AML-193 (cell line): ENCODE results near the gene ARPC5.
"Not testable (repeated sequence)": the region's sequence is repeated elsewhere in the genome, so short reads cannot be mapped to it uniquely, and the experiment has no call there.

Source experiments
- DNase-seq, 2 experiments: peaks; one replicate each; lab custom pipeline; 2025; lab: John Stamatoyannopoulos, UW

The ARPC5 gene

DNA sequence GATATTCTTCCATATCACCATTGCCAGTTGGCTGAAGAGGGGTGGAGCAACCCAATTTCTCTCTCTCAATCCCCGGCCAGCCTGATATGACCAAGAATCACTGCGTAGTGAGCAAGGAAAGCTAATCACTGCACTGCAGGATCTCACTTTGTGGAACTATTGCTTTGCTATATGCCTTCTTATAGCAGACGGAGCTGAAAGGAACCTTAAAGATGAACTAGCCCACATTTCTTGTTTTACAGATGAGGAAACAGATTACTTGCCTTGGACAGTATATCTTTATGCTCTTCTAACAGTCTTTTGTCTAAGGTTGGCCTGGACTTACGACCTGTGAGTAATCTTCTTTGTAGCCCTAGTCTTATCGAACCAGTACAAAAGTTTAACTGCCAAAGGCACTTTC lies 9.9 kb upstream of the ARPC5 start:
- DNase-seq = no peak

DNA sequence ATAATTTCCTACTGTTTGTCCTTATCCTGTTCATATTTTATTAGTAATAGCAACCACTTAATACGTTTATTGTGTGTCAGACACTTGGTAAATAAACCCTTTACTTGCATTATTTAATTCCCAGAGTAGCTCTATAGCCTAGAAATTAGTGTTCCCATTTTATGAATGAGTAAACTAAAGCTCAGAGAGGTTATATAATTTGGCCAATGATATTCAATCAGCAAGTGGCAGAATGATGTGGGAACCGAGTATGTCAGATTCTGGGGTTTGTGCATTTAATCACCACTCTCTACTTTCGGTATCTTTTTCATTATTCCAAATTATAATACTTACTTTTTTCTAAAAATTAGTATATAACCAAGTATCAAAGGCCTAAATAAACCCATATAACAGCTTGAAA lies 6.6 kb upstream of the ARPC5 start:
- DNase-seq = no peak

DNA sequence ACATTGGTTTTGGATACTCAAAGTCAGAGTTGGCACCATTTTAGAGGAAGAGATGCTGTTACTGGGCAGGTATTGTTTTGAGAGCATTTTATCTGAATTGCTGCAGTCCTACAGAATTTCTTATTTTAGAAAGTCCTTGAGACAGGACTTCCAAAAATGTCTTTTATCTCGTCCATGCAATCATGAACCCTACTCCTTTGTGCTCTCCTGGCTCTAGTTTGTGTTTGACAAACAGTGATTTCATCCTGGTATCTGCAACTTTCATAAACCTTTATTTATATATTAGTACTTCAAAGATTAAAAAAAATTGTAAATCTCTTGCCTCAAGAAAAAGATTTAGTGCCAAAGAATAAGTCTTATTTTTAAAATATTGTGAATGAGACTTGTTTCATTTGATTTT lies 4.6 kb upstream of the ARPC5 start:
- no peak for DNase-seq

DNA sequence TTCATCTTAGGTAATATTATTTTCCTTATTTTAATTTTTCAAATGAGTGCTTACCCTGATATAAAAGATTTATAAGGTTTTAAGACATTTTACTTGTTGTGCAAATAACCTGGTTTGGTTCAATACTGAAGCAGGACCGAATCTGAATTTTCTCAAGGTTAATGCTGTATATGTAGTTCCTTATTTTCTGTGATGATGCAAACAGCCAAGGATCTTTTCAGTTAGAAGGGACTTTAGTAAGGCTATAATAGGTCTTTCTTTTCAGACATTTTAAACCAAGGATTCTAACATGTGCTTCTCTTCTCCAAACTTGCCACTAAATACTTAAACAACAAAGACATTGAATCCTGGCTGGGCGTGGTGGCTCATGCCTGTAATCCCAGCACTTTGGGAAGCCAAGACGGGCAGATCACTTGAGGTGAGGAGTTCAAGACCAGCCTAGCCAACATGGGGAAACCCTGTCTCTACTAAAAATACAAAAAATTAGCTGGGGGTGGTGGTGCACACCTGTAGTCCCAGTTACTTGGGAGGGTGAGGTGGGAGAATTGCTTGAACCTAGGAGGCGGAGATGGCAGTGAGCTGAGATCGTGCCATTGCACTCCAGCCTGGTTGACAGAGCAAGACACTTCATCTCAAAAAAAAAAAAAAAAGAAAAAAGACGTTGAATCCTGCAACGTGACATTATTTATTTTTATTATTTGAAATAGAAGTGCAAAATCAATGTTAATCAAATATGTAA lies 3.2 kb upstream of the ARPC5 start:
- peak; percentile 67 to 74 for DNase-seq

DNA sequence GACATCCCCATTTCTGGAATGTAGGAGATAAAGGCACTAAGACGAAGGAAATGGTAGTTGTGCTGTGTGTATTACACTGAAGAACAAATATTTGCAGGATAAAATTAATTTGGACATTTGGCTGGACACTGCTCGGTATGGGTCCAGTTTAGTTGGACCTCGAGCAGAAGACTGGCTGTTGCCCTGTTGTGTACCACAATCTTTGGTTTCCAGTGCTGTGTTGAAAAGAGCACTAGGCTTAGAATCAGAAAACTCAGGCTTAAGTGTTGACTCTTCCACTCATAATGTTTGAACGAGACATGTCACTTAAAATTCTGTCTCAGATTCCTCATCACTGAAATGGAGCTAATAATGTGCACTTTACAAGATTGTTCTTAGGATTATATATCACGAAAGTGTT lies 1.2 kb upstream of the ARPC5 start:
- no peak for DNase-seq

DNA sequence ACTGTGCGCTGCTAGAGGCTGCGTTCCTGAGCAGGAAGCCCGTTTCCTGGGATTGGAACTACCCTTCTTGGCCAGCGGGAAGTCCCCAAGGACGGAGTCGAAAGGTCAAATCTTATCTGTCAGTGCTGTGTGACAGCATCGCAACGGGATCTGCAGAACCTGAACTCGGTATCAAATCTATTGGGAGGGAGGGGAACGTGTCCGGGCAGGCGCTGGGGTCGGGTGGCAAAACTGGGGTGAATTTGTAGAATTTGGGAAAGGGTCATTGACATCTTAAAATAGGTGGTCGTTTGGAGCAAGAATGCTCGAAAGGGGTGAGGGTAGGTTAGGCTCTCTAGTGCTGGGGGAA lies 725 bp upstream of the ARPC5 start:
- no peak for DNase-seq

DNA sequence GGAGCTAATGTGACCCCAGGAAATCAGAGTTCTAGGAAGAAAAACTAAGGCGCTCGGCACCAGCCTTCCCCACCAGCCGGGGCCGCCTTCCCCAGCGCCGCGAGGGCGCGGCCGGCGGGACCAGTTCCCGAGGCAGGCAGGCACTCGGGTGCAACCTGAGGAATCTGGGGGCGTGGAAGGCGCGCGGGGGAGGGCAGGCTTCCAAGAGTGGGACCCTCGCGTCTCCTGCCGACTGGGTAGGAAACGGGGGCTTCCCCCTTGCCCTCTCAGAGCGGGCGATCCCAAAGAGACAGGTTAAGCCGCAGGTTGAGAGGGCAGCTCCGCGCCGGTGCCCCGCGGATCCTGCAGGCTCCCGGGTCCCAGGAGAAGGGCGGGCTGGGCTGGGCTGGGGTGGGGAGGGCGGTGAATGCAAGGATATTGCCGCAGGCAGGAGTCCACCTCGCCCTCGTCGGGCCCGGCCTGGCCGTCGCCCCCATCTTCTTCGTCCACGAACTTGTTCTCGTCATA lies 431 bp downstream of the ARPC5 start:
- no peak for DNase-seq

DNA sequence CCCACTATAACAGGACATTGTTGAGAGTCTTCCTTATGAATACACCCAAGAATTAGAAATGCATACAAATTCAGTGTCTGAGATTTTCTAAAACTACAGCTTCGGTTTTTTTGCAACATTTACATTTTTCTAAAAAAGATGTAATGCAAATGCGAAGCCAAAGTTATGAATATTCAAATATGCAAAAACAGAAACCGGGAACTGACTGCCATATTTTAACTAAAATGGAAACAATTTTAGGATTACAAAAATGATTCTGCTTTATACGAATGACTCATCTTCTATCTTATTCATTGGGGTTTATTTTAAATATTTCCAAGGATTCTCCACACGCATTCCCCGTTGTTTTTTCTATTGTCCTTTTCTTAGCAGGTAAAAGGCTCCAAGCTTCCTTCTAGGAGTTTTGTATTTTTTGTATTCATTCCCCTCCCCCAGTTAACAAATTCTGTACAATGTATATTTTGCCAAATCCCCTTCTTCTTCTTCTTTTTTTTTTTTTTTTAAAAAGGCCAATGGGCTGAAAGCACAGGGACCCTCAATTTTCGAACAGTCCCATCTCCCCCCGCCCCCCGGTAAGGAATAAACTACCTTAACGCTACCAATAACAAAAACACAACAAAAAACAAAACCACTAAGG lies 1.0 kb downstream of the ARPC5 start:
- DNase-seq = no peak

DNA sequence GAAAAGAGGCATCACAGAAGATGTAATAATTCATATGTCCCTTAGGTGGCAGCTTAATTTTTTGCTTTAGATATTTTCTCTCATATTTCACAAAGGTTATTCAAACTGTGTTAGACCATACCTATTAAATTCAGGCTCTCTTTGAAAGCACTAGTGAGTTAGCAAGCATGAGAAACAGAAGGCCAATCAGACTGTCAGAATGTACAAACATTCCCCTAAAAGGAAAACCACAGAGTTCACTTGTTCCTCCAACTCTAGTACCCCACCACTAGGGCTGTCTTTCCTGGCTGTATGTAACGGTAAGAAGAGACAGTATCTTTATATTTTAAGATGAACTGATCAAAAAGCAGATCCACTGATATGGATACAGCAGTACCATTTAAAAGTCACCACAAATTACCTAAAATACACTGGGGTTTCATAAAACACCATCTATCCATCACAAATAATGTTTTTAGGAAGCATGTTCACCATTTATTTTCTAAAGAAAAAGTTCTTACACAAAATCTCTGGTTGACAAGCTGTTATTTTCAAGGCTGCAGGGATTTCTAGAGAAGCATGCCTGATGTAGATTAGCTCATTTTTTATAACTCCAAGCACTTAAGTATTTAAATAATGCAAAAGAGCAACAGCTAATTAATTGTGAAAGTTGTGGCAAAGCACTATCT lies 1.8 kb downstream of the ARPC5 start:
- peak; percentile 82 to 83 for DNase-seq

DNA sequence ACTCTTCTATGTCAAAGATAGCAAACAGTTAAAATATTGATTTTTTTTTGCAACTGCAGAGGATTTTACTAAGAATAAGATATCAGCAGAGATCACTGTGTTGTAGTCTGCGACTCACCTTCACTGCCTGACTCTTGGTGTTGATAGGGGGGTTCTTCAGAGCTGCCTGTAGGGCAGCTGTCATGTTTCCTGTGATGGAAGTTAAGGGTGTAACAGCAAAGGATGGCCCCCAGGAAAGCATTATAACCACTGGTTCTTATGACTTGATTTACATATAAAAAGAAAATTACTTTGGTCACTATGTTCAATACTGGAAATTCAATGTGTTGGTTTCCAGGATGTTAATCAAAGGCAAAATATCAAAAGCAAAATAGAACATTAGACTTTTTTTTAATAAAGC lies 2.6 kb downstream of the ARPC5 start:
- DNase-seq = no peak

DNA sequence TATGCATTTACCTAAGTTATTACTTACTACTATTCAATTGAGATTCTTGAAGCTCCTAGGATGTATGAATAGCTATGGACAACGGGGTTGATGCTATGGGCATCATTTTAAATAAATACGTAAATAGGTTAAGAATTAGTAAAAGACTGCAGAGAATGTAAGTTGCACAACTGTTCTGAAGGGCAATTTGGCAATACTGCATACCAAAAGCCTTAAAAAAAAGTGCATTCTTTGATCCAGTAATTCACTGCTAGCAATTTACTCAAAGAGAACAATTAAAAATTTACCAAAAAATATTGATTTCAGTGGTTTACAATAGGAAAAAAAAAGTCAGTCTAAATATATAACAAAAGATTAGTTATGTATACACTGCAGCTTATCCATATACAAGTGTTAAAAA lies 3.5 kb downstream of the ARPC5 start:
- DNase-seq = peak in 1 of 2 experiments; percentile 10

DNA sequence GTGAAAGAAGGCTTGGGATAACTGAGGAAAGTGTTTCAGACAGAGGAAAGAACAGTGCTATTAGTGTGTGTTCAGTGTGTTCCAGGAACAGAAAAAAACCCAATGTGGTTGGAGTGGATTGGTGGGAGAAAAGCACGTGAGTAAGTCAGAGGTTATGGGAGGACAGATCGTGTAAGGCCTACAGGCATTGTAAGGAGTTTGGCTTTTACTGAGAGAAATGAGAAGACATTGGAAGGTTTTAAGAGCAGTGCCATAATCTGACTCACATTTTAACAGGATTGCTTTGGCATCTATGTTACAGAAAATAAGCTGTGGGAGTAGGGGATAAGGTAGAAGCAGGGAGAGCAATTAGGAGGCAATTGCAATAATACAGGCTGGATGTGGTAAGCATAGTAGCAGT lies 4.8 kb downstream of the ARPC5 start:
- no peak for DNase-seq

DNA sequence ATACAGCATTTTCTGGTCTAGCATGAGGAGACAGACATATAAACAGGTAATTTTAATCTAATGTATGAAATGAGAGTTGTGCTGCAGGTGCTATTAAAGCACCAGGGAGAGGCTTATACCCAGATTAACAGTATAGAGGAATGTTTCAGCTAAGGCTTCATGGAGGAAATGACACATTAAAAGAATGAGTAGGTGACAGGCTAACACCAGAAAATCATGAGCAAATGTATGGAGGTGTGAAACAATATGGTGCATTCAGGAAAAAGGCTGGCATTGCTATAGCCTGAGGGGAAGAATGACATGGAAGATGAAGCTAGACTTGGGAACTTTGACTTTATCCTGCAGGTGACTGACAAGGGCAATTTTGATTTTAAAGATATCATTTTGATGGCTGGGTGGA lies 7.0 kb downstream of the ARPC5 start:
- DNase-seq = no peak

DNA sequence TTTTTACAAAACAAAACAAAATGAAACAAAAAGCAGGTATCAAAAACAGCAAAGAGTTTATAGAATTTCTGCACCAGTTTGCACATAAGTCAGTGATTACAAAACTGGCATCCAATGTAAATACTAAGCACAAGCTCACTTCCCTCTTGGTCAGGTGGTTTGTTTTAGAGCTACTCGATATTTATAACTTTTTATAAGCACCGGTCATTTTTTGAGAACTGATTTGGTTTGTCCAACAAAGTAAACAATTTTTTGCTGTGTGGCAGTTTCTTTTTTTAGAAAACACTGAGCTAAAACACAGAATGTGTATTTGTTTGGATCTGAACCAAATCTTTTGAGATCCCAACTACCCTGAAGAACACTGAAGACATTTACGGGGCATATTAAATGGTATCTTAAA lies 9.3 kb downstream of the ARPC5 start:
- not testable (repeated sequence) for DNase-seq

DNA sequence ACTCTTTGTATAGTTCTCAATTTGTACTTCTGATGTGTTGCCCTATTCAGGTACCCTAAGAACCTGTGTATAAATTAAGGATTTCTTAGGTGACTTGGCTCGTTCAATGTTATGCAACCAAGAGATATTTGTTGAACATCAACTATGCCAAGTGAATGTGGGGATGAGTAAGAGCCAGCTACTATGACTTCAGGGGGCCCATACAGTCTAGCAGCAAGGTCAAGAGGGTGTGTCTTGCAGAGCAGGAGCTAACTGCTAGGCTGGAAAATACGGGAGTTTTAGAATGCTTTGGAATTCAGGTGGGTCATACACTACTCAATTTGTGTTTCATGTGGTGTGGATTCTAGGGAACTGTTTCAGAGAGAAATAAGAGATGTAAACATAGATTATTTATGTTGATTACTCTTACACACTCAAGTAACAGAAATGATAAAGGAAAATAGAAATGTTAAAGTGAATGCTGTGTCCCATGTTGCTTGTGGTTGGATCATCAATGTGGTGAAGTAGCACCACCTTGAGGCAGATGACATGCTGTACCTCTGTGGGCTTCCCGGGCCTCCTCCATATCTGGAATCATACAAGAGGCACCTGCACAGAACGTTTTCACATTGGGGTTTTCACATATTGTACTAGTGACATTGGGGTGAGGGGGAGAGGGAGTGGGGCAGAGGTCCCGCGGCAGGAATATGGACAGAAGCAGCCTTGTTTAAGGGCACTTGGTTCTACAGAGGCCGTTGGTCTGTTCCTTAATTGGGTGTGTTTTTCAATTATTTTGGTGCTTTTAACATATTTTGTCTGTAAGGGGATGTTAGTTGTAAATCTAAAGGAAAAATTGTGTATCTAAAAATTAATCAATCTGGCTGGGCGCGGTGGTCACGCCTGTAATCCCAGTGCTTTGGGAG lies 12.4 kb downstream of the ARPC5 start:
- peak; percentile 61 to 62 for DNase-seq

DNA sequence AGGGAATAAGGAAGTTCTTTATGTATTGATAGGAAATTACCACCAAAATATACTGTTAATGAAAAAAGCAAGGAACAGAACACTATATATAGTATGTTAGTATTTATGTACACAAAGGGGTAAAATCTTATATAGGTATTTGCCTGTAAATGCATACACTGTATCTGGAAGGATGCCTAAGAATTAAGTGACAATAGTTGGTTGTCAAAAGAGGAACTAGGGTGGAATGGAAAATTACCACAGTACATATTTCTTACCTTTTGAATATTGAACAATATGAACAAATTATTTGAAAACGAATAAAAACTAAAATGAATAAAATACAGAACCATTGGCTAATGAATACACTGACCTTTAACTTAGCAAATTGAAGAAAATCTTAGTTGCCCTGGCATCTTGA lies 13.6 kb downstream of the ARPC5 start:
- DNase-seq = peak; percentile 23 to 49

DNA sequence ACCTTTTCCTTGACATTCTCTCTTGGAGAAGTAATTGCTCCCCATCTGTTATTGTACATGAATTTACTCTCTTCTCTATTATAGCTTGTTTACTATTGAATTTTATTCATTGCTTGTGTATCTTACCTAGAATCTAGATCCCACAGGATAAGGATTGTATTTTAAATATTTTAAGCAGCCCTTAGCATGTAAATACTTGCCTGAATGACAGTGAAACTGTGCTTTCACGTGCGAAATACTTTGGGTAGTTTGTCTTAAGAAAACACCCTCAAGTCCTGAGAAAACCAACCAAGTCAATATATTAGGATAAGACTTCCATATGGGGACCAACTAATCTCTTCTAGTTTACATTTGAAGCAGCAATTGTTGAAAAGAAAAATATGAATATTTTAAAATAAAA lies 15.3 kb downstream of the ARPC5 start:
- DNase-seq = no peak

DNA sequence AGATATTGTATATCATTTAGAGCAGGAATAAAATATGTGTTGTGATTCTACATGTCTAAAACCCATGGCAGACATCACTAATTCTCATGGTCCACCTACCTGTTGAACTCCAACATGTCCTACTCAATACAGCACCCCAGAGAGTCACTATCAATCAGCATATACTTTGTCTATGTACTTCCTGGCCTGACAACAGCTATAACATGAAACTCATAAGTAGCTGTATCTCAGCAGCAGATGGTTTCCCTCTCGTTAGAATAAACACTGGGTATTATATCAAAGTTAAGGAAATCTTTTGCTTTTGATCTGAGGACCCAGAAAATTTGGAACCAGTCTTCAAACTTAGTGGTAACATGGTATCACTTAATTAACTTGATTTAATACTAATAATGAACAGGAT lies 15.8 kb downstream of the ARPC5 start:
- no peak for DNase-seq

DNA sequence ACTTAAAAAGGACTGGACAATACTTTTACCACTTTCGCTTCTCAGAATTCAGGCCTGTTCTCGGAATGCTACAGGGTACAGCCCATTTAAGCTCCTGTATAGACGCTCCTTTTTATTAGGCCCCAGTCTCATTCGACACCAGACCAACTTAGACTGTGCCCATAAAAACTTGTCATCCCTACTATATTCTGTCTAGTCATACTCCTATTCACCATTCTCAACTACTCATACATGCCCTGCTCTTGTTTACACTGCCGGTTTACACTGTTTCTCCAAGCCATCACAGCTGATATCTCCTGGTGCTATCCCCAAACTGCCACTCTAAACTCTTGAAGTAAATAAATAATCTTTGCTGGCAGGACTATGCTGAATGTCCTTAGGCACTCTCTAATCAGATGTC lies 17.4 kb downstream of the ARPC5 start:
- not testable (repeated sequence) for DNase-seq

DNA sequence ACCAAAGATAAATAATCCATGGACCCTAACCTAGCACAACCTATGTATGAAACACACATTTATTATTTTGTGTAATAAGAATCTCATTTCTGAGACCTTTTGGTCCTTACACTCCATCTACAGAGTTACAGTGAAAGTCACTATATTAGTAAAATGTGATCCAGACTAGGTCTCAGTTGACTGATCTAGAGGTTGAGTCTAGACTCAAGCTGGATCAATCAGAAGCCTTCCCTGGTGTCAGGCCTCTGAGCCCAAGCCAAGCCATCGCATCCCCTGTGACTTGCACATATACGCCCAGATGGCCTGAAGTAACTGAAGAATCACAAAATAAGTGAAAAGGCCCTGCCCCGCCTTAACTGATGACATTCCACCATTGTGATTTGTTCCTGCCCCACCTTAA lies 22.6 kb downstream of the ARPC5 start:
- not testable (repeated sequence) for DNase-seq

DNA sequence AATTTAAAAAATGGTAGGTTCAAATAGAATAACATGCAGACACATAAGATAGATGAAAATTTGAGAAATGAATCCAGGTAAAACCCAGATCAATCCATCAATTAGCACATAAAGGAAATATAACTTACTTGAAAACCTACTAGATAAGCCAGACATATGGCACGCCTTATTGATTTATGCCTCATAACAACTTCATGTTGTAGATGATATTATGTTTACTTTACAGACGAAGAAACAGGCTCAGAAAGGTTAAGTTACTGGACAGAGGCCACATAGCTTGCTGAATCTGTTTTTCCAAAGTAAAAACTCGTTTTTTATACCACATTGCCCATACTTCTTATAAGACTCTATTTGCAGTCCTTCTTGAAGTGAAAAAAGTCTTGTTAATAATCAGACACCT lies 23.2 kb downstream of the ARPC5 start:
- no peak for DNase-seq

DNA sequence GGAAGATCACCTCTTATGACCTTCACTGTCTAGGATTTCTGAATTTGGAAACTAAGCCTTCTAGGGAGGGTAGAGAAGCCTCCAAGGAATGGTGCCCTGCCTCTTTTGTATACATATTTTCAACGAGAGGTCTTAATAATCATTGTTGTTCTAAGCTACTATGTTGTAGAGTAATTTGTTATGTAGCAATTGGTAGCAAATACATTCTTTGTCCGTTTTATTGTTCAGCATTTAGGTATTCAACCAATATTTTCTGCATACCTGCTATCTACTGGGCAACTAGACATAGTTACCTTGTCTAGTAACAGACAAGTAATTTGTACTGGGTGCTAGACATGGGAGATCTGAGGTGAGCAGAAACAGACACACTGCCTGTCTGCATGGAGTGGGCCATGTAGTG lies 24.6 kb downstream of the ARPC5 start:
- no peak for DNase-seq
